Cerebellar nuclear complex (tissue), 1 donor: ENCODE results near the gene ANGPT4.
"Not testable (repeated sequence)": the region's sequence is repeated elsewhere in the genome, so short reads cannot be mapped to it uniquely, and the experiment has no call there.

ENCODE experiments used
- DNase-seq, 2 experiments: peaks; one replicate each; lab custom pipeline; 2025; lab: John Stamatoyannopoulos, UW

Gene ANGPT4

DNA sequence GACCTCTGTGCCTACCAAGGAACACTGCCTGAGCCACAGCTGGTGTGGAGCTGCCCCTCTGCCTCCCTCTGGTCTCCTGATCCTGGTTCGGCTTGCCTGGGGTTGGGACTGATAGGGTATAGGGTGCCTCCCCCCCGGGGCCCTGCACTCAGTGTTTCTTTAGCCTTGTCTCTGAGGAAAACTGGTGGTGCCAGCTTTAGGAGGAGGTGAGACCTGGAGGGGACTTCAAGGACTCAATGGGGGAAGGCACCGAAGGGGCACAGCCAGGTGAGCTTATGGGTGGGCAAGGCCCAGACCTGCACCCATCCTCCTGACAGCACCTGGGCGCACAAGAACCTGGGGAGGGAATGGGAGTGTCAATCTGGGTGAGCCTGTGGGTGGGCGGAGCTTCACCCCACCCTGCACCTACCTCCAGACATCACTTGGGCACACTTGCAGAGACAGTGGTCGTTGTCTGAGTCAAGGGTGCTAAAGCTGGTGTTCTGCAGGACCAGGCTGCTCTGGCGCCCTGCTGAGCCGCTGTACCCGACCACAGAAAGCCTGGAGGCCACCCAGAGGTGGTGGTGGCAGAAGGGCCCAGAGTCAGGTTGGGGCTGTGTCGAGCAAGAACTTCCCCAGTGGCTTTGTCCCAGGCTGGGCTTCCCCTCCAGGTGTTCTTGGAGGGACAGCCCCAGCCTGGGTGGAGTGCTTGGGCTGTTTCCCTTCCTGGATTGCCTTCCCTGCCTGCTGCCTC lies 42.1 kb downstream of the ANGPT4 start:
- no peak for DNase-seq

- DNase-seq: no peak
These were observed 43.1 kb downstream of the ANGPT4 start for GRCh38 chr20:872855-873520.

DNA sequence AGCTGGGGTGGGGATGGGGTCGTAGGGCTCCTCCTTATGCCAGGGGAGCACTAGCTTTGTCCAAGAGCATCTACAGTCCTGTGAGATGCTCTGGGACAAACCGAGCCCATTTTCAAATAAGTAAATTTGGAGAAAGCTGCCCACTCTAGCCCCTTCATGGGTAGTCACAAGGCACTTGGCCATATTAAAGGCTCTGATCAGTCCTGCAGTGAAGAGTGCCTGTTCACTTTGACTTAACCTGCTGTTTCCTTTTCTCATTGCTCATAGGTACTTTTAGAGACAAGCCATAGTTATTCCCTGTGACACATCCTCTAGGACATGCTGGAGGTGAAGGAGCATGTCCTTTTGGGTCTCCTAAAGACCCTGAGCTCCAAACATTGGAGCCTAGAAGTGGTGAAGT lies 44.2 kb downstream of the ANGPT4 start:
- no peak for DNase-seq

DNA sequence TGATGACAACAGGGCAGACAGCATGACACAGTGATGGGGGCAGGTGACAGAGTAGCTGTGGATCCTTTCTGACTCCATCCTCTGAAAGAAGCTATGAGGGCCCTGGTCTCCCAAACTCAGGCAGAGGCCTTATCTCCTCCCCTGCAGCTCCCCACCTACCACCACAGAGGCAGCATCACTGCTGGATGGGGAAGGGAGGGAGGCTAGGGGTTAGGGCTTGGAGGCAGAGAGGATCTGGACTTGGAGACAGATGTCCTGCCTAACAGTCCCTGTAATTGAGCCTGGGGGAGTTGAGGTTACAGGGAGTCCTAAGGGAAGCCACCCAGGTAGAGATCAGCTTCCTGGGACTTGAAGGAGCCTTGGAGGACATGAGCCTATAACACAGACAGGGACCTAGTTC lies 44.7 kb downstream of the ANGPT4 start:
- no peak for DNase-seq

DNA sequence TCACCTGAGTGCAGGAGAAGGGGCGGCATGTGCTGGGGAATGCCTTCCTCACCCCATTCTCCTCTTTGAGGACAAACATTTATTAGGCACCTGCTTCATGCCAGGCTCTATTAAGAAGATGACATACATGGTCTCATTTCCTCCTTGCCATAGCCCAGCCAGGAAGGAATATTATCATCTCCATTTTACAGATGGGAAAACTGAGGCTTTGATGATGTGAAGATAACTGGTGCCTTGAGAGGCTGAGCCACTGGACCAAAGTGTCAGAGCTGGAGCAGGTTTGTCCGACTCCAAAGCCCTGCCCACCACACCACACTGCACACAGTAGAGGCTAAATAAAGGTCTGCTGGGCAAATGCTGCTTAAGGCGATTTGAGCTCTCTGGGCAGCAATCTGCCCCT lies 45.4 kb downstream of the ANGPT4 start:
- no peak for DNase-seq

DNA sequence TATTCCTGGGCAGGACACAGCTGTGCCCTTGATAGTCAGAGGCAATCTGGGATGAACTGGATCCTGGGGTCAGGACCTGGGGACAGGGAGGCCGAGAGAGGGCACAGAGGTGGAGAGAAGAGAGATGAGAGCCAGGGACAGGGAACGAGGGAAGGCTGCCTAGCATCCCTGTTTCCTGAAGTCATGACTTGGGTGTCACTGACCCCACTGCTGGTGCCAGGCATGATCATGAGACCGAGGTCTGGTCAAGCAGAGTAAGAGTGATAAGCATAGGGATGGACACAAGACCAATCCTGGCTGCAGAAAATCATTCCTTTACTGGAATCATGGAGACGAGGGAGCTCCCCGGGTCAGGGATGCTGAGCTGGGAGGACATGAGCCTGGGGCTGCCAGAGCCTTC lies 46.5 kb downstream of the ANGPT4 start:
- no peak for DNase-seq

GRCh38 chr20:868279-868678 lies 47.9 kb downstream of the ANGPT4 start:
- no peak for DNase-seq

DNA sequence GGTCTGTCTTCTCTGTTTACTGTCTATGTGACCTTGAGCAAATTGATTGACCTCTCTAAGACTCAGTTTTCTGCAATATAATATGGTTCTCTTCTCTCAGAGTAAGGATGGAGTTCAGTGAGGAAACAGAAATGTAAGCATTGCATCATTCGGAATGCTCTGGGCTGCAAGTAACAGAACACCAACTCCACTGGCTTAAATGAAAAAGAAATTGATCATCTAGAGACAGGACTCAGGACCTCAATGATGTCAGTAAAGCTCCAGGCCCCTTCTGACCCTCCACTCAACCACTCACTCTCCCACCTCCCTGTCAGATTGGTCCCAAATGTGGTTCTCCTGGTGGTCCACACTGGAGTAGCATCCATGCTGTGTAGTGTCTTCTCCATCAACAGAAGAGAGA lies 50.7 kb downstream of the ANGPT4 start:
- no peak for DNase-seq

- no peak for DNase-seq
These were observed 55.2 kb downstream of the ANGPT4 start for GRCh38 chr20:860891-861290.

- DNase-seq: no peak
These were observed 56.3 kb downstream of the ANGPT4 start for GRCh38 chr20:859751-860231.

DNA sequence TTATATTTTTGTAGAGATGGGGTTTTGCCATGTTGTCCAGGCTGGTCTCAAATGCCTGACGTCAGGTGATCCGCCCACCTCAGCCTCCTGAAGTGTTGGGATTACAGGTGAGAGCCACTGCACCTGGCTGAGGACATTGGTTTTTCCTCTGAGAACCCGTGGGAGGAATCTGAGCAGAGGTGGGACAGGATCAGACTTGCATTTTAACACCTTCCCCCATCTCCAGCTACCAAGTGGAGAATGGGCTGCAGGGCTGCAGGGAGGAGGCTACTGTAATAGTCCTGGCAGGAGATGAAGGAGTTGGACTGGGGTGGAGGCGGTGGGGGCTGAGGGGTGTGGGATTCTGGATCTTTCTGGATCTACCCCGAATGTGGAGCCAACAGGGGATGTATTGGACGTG lies 58.1 kb downstream of the ANGPT4 start:
- no peak for DNase-seq

DNA sequence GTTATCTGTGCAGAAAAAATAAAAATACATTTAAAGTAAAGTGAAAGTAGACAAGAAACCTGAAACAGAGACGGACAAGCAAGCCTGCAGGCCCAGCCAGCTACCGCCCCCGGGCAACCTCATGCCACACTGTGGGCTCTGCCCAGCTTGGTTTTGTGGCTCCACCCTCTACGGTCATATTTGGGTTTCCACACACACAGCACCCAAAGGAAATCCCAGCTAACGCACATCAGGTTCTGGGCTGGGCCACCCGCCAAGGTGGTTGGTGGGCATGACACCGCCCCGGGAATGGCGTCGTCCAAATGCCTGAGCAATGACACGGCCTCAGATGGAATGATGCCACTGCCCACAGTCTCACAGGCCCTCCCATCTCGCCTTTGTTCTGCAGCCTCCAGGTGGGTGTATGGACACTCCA lies 59.8 kb downstream of the ANGPT4 start:
- DNase-seq: no peak

DNA sequence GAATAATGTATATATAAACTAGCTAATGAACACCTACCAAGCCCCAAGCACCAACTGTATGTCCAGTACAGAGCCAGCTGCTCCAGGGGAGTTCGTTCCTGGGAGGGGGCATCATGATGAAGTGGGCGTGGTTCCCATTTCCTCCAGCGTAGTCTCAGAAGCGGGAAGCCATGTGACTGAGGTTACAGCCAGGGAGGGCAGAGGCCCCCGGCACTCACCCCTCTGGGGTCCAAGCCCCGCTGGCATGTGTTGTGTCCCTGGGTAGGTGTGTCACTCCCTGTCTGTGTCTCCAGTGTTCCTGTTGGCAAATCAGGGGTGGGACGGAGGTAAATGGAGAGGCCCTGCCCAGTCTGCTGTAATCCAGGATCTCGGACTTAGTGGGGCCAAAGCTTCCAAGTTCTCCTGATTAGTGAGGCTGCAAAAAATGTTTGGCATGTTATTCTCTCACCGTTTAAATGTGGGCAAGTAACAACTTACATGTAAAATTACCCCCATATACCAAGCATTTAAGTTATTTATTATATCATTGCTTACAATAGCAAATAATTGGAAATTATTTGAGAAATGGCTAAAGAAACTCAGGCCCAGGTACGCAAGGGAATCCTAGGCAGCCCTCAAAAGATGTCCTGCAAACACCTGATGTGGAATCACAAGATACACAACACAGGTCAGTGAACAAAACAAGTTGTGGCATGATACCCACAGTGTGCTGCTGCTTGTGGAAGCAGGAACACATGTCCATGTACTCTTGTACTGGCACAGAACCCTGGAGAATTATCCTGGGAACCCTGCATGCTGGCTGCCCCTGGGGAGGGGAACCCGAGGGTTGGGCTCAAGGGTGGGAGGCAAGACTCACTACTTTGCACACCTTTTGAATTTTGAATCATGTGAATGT lies 60.4 kb downstream of the ANGPT4 start:
- DNase-seq: no peak

- DNase-seq: no peak
These were observed 61.5 kb downstream of the ANGPT4 start for GRCh38 chr20:854601-855000.

DNA sequence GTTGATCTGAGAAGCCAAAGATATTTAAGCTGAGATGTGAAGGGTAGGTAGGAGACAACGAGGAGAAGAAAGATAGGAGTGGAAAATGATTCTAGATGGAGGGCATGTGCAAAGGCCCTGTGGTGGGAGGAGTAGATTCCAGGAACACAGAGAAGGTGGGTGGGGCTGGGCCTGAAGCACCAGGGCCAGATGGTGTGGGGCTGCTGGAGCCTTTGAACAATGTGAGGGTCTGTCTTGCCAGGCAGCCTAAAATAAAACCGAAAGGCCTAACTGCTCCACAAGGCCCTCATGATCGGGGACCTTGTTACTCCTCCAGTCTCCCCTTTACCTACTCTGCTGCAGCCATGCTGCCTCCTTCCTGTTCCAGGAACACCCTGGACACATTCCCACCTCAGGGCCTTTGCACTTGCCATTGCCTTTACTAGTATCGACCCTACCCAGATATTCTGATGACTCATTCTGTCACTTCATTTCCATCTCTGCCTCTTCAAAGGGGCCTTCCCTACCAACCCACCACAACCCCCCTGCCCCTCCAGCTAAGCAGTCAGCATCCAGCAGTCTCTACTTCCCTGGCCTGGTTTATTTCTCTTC lies 62.6 kb downstream of the ANGPT4 start:
- no peak for DNase-seq

- DNase-seq: not testable (repeated sequence)
These were observed 67.4 kb downstream of the ANGPT4 start for GRCh38 chr20:848731-849130.

- DNase-seq: no peak
These were observed 67.9 kb downstream of the ANGPT4 start for GRCh38 chr20:848193-848592.

DNA sequence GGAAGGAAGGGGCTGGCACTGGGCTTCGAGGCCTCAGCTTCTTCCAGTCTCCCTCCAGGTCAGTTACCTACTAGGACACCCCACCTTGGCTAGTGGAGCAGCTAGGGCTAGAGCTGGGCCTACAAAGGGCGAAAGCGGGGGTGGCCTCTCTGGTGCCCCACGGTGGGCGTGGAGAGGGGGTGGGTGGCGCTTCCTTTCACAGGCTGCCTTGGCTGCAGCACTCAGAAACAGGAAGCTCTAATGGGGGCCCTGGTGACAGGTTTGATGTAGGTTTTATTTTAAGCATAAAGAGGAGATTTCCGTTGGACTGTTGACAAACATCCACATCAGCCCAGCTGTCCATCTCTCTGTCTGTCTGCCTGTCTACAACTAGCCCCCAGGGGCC lies 69.2 kb downstream of the ANGPT4 start:
- DNase-seq: no peak

- no peak for DNase-seq
These were observed 69.9 kb downstream of the ANGPT4 start for GRCh38 chr20:845941-846893.

GRCh38 chr20:845226-845868 lies 70.8 kb downstream of the ANGPT4 start:
- DNase-seq: no peak
